ENCODE data around the gene TGM3.

TGM3 gene

GRCh38 chr20:2304180-2304579 is 8.4 kb downstream of the TGM3 start:
- Histone ChIP-seq H2AK5ac (ENCODE audit: low read length, severe bottlenecking) (no peak overlapping the region), H4K91ac (ENCODE audit: low read length) (no peak overlapping the region), H2BK15ac (ENCODE audit: low read depth, poor library complexity, severe bottlenecking) (no peak overlapping the region), H4K8ac (ENCODE audit: low read length) (no peak overlapping the region), H3K23ac (ENCODE audit: low read length in 2 of 2) (no peak overlapping the region), H2BK12ac (ENCODE audit: low read length in 2 of 2) (no peak overlapping the region), H3K14ac (ENCODE audit: low read length in 2 of 2) (no peak overlapping the region), H3K9ac (ENCODE audit: low read length) (no peak overlapping the region), H2BK120ac (ENCODE audit: low read depth, low read length) (no peak overlapping the region), H3K4me1 (ENCODE audit: control insufficient read depth, insufficient read depth, low read depth, low read length) (no peaks in the 10 kb centered on the region), H3K4me3 (ENCODE audit: insufficient read depth in 1 of 2, low read depth in 1 of 2, low read length in 2 of 2) (no peak overlapping the region), H3K9me3 (ENCODE audit: control insufficient read depth, low read length) (no peaks in the 10 kb centered on the region), H3K18ac (ENCODE audit: low read depth in 1 of 2, low read length in 2 of 2) (no peak overlapping the region), H3K4me2 (ENCODE audit: low read length, poor library complexity, severe bottlenecking) (no peak overlapping the region), H3K36me3 (ENCODE audit: control insufficient read depth in 1 of 2, insufficient read depth in 2 of 2, low read depth in 1 of 2, low read length in 2 of 2) (no peaks in the 10 kb centered on the region), H2AFZ (ENCODE audit: low read depth, low read length) (no peak overlapping the region), H3K27me3 (ENCODE audit: control insufficient read depth in 1 of 2, insufficient read depth in 1 of 2, low read length in 2 of 2) (peaks cover 16 to 31% of the 10 kb centered on the region in 2 experiments), H3K27ac (ENCODE audit: low read length, poor library complexity, severe bottlenecking) (no peak overlapping the region), H3K4ac (ENCODE audit: low read depth in 1 of 2, low read length in 2 of 2) (no peak overlapping the region), H2BK5ac (ENCODE audit: low read depth, low read length, poor library complexity, severe bottlenecking) (no peak overlapping the region), H3K79me1 (replicated peaks; ENCODE audit: low read length, poor library complexity, severe bottlenecking) (no peaks in the 10 kb centered on the region)
- WGBS: 72% methylated on average over 6 of the region's 7 CpGs
- DNase-seq: no peak

- no peak overlapping the region for H2BK120ac ChIP-seq (ENCODE audit: low read depth, low read length)
- no peak overlapping the region for H3K18ac ChIP-seq (ENCODE audit: low read depth in 1 of 2, low read length in 2 of 2)
- no peaks in the 10 kb centered on the region for H3K79me1 ChIP-seq (replicated peaks; ENCODE audit: low read length, poor library complexity, severe bottlenecking)
- no peak overlapping the region for H2BK15ac ChIP-seq (ENCODE audit: low read depth, poor library complexity, severe bottlenecking)
- H3K4ac ChIP-seq (ENCODE audit: low read depth in 1 of 2, low read length in 2 of 2): no peak overlapping the region
- H3K14ac ChIP-seq (ENCODE audit: low read length in 2 of 2): no peak overlapping the region
- no peak overlapping the region for H2BK12ac ChIP-seq (ENCODE audit: low read length in 2 of 2)
- H2BK5ac ChIP-seq (ENCODE audit: low read depth, low read length, poor library complexity, severe bottlenecking): no peak overlapping the region
- no peak overlapping the region for H4K8ac ChIP-seq (ENCODE audit: low read length)
- H3K36me3 ChIP-seq (ENCODE audit: control insufficient read depth in 1 of 2, insufficient read depth in 2 of 2, low read depth in 1 of 2, low read length in 2 of 2): no peaks in the 10 kb centered on the region
- H3K27ac ChIP-seq (ENCODE audit: low read length, poor library complexity, severe bottlenecking): no peak overlapping the region
- no peak overlapping the region for H3K4me2 ChIP-seq (ENCODE audit: low read length, poor library complexity, severe bottlenecking)
- 30% methylated on average over 2 of the region's 2 CpGs for WGBS
- H3K4me3 ChIP-seq (ENCODE audit: insufficient read depth in 1 of 2, low read depth in 1 of 2, low read length in 2 of 2): no peak overlapping the region
- DNase-seq: no peak
- no peak overlapping the region for H4K91ac ChIP-seq (ENCODE audit: low read length)
- no peak overlapping the region for H3K9ac ChIP-seq (ENCODE audit: low read length)
- no peak overlapping the region for H2AK5ac ChIP-seq (ENCODE audit: low read length, severe bottlenecking)
- peaks cover 16 to 31% of the 10 kb centered on the region in 2 experiments for H3K27me3 ChIP-seq (ENCODE audit: control insufficient read depth in 1 of 2, insufficient read depth in 1 of 2, low read length in 2 of 2)
- no peak overlapping the region for H2AFZ ChIP-seq (ENCODE audit: low read depth, low read length)
- H3K9me3 ChIP-seq (ENCODE audit: control insufficient read depth, low read length): no peaks in the 10 kb centered on the region
- H3K4me1 ChIP-seq (ENCODE audit: control insufficient read depth, insufficient read depth, low read depth, low read length): no peaks in the 10 kb centered on the region
- no peak overlapping the region for H3K23ac ChIP-seq (ENCODE audit: low read length in 2 of 2)
Observed at GRCh38 chr20:2305029-2305428, 9.2 kb downstream of the TGM3 start.

DNA sequence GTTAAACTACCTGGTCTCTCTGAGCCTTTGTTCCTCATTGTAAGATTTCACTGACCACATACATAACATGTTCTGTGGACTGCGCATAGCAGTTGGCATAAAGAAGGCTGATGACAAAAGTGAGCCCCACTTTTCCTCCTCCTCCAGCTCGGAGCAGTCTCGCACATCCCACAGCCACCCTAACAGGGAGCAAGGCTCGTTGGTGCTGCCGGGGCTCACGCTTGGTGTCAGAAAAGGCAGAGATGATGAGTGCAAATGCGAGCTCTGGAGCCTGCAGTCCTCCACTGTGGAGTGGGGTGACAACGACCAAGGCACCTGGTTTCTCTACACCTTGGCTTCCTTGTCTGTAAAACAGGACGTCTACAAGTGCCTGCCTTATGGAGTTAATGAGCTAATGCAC is 9.7 kb downstream of the TGM3 start:
- H4K91ac ChIP-seq (ENCODE audit: low read length): no peak overlapping the region
- no peaks in the 10 kb centered on the region for H3K9me3 ChIP-seq (ENCODE audit: control insufficient read depth, low read length)
- no peak overlapping the region for H3K4me3 ChIP-seq (ENCODE audit: insufficient read depth in 1 of 2, low read depth in 1 of 2, low read length in 2 of 2)
- H3K4me1 ChIP-seq (ENCODE audit: control insufficient read depth, insufficient read depth, low read depth, low read length): no peaks in the 10 kb centered on the region
- WGBS: 77% methylated on average over 9 of the region's 9 CpGs
- H2AK5ac ChIP-seq (ENCODE audit: low read length, severe bottlenecking): no peak overlapping the region
- H2BK120ac ChIP-seq (ENCODE audit: low read depth, low read length): no peak overlapping the region
- no peak overlapping the region for H3K14ac ChIP-seq (ENCODE audit: low read length in 2 of 2)
- no peak overlapping the region for H2BK15ac ChIP-seq (ENCODE audit: low read depth, poor library complexity, severe bottlenecking)
- H3K4ac ChIP-seq (ENCODE audit: low read depth in 1 of 2, low read length in 2 of 2): no peak overlapping the region
- no peak overlapping the region for H3K9ac ChIP-seq (ENCODE audit: low read length)
- H2BK5ac ChIP-seq (ENCODE audit: low read depth, low read length, poor library complexity, severe bottlenecking): no peak overlapping the region
- no peak overlapping the region for H4K8ac ChIP-seq (ENCODE audit: low read length)
- peaks cover 16 to 31% of the 10 kb centered on the region in 2 experiments for H3K27me3 ChIP-seq (ENCODE audit: control insufficient read depth in 1 of 2, insufficient read depth in 1 of 2, low read length in 2 of 2)
- H3K23ac ChIP-seq (ENCODE audit: low read length in 2 of 2): no peak overlapping the region
- no peak for DNase-seq
- no peak overlapping the region for H2BK12ac ChIP-seq (ENCODE audit: low read length in 2 of 2)
- H3K79me1 ChIP-seq (replicated peaks; ENCODE audit: low read length, poor library complexity, severe bottlenecking): no peaks in the 10 kb centered on the region
- no peak overlapping the region for H3K27ac ChIP-seq (ENCODE audit: low read length, poor library complexity, severe bottlenecking)
- H3K4me2 ChIP-seq (ENCODE audit: low read length, poor library complexity, severe bottlenecking): no peak overlapping the region
- no peak overlapping the region for H3K18ac ChIP-seq (ENCODE audit: low read depth in 1 of 2, low read length in 2 of 2)
- no peaks in the 10 kb centered on the region for H3K36me3 ChIP-seq (ENCODE audit: control insufficient read depth in 1 of 2, insufficient read depth in 2 of 2, low read depth in 1 of 2, low read length in 2 of 2)
- H2AFZ ChIP-seq (ENCODE audit: low read depth, low read length): no peak overlapping the region

- Histone ChIP-seq H3K14ac (ENCODE audit: low read length in 2 of 2) (no peak overlapping the region), H2BK12ac (ENCODE audit: low read length in 2 of 2) (no peak overlapping the region), H3K36me3 (ENCODE audit: control insufficient read depth in 1 of 2, insufficient read depth in 2 of 2, low read depth in 1 of 2, low read length in 2 of 2) (no peaks in the 10 kb centered on the region), H2AK5ac (ENCODE audit: low read length, severe bottlenecking) (no peak overlapping the region), H3K4me1 (ENCODE audit: control insufficient read depth, insufficient read depth, low read depth, low read length) (no peaks in the 10 kb centered on the region), H3K18ac (ENCODE audit: low read depth in 1 of 2, low read length in 2 of 2) (no peak overlapping the region), H3K4ac (ENCODE audit: low read depth in 1 of 2, low read length in 2 of 2) (no peak overlapping the region), H2BK15ac (ENCODE audit: low read depth, poor library complexity, severe bottlenecking) (no peak overlapping the region), H2AFZ (ENCODE audit: low read depth, low read length) (no peak overlapping the region), H3K9ac (ENCODE audit: low read length) (no peak overlapping the region), H2BK5ac (ENCODE audit: low read depth, low read length, poor library complexity, severe bottlenecking) (no peak overlapping the region), H2BK120ac (ENCODE audit: low read depth, low read length) (no peak overlapping the region), H4K91ac (ENCODE audit: low read length) (no peak overlapping the region), H3K79me1 (replicated peaks; ENCODE audit: low read length, poor library complexity, severe bottlenecking) (no peaks in the 10 kb centered on the region), H3K27me3 (ENCODE audit: control insufficient read depth in 1 of 2, insufficient read depth in 1 of 2, low read length in 2 of 2) (peaks cover 16 to 28% of the 10 kb centered on the region in 2 experiments), H4K8ac (ENCODE audit: low read length) (no peak overlapping the region), H3K27ac (ENCODE audit: low read length, poor library complexity, severe bottlenecking) (no peak overlapping the region), H3K4me3 (ENCODE audit: insufficient read depth in 1 of 2, low read depth in 1 of 2, low read length in 2 of 2) (no peak overlapping the region), H3K23ac (ENCODE audit: low read length in 2 of 2) (no peak overlapping the region), H3K4me2 (ENCODE audit: low read length, poor library complexity, severe bottlenecking) (no peak overlapping the region), H3K9me3 (ENCODE audit: control insufficient read depth, low read length) (no peaks in the 10 kb centered on the region)
- WGBS: 100% methylated on average over 1 of the region's 2 CpGs
- DNase-seq: no peak
Observed at GRCh38 chr20:2305946-2306345, 10.1 kb downstream of the TGM3 start.

Measured in mesenchymal stem cell (in vitro differentiated cells and primary cell).